CD14-positive monocyte (primary cell): ENCODE measurements around the gene TSHZ1. TPM values are rescaled to one million over a fixed set of nuclear protein-coding genes. Genes with fewer than 3 reads are reported as not detected.
A peak's percentile ranks its signal among the peaks of the same experiment; 100 is the strongest.

Experiments used
- DNase-seq, 3 donors: peaks; one replicate each; pipeline ENCODE4 v3.0.0-alpha.2; 2011 to 2022
- H2AFZ ChIP-seq: 2 replicates; pipeline ENCODE4 v1.6.0; 2012; ENCODE audit warnings: mild to moderate bottlenecking, low read depth, low read length, inconsistent platforms; ENCODE audit not compliant: insufficient read depth, poor library complexity, severe bottlenecking
- H3K27ac ChIP-seq, 2 donors: 1 replicate in 1 of 2; 2 replicates in 1 of 2; pipeline ENCODE4 v1.5.1; 2012 to 2013; ENCODE audit warnings: low read length in 2 of 2, control low read depth in 1 of 2, inconsistent platforms in 1 of 2, low read depth in 1 of 2, mild to moderate bottlenecking in 1 of 2
- H3K27me3 ChIP-seq, 2 donors: one replicate each; pipeline versions ENCODE4 v1.6.0 to v1.6.1; 2011 to 2013; ENCODE audit warnings: low read length in 2 of 2; ENCODE audit not compliant: control insufficient read depth in 2 of 2, insufficient read depth in 2 of 2
- H3K36me3 ChIP-seq, 2 donors: replicated peaks in 1 of 2; 1 replicate in 1 of 2; 2 replicates in 1 of 2; pipeline versions ENCODE4 v1.5.1 to v1.6.1; 2012 to 2013; ENCODE audit warnings: low read length in 2 of 2, control low read depth in 1 of 2, inconsistent platforms in 1 of 2, mild to moderate bottlenecking in 1 of 2; ENCODE audit not compliant: insufficient read depth in 2 of 2, control insufficient read depth in 1 of 2
- H3K4me1 ChIP-seq, 2 donors: 1 replicate in 1 of 2; 2 replicates in 1 of 2; pipeline versions ENCODE4 v1.5.1 to v1.6.1; 2012 to 2013; ENCODE audit warnings: low read length in 2 of 2, control low read depth in 1 of 2, inconsistent platforms in 1 of 2, mild to moderate bottlenecking in 1 of 2, moderate library complexity in 1 of 2; ENCODE audit not compliant: insufficient read depth in 2 of 2, control insufficient read depth in 1 of 2
- H3K4me2 ChIP-seq: replicated peaks from 2 replicates; pipeline ENCODE3; 2012; ENCODE audit warnings: low read length, moderate library complexity, mild to moderate bottlenecking; ENCODE audit not compliant: poor library complexity, severe bottlenecking; ENCODE audit errors: extremely low read depth
- H3K4me3 ChIP-seq, 3 experiments: fragments of 200-600 bp in 1 of 3; sonication (generic) in 1 of 3; replicated peaks in 1 of 3; 1 replicate in 2 of 3; 2 replicates in 1 of 3; pipeline ENCODE4 v1.5.1; 2011 to 2013; ENCODE audit warnings: low read length in 3 of 3, mild to moderate bottlenecking in 3 of 3, control low read depth in 2 of 3, low read depth in 2 of 3, inconsistent platforms in 1 of 3, moderate library complexity in 1 of 3
- H3K79me2 ChIP-seq: 2 replicates; pipeline ENCODE4 v1.6.0; 2012; ENCODE audit warnings: mild to moderate bottlenecking, control low read depth, inconsistent platforms, low read length, moderate library complexity; ENCODE audit not compliant: insufficient read depth
- H3K9ac ChIP-seq: 2 replicates; pipeline ENCODE4 v1.6.0; 2017; ENCODE audit warnings: low read length, mild to moderate bottlenecking; ENCODE audit not compliant: insufficient read depth, poor library complexity, severe bottlenecking
- H3K9me3 ChIP-seq, 2 donors: replicated peaks in 1 of 2; 1 replicate in 1 of 2; 2 replicates in 1 of 2; pipeline versions ENCODE4 v1.5.1 to v1.6.1; 2012 to 2013; ENCODE audit warnings: low read length in 2 of 2, control low read depth in 1 of 2; ENCODE audit not compliant: control insufficient read depth in 1 of 2, insufficient read depth in 1 of 2
- H4K20me1 ChIP-seq: 2 replicates; pipeline ENCODE4 v1.6.0; 2012; ENCODE audit warnings: mild to moderate bottlenecking, low read length, control low read depth, moderate library complexity; ENCODE audit not compliant: insufficient read depth
- H3K27ac Mint-ChIP-seq, 7 donors: one replicate each; pipeline ENCODE4 v1.8.0; 2020; ENCODE audit warnings: mild to moderate bottlenecking in 7 of 7, mixed read lengths in 7 of 7, moderate library complexity in 6 of 7, inconsistent platforms in 2 of 7
- H3K27me3 Mint-ChIP-seq, 3 donors: one replicate each; pipeline ENCODE4 v1.8.0; 2021 to 2022; ENCODE audit warnings: low read depth in 3 of 3, mild to moderate bottlenecking in 3 of 3, mixed read lengths in 3 of 3, moderate library complexity in 3 of 3, inconsistent platforms in 1 of 3
- H3K36me3 Mint-ChIP-seq, 2 donors: one replicate each; pipeline ENCODE4 v1.8.0; 2020; ENCODE audit warnings: mixed read lengths in 2 of 2, inconsistent platforms in 1 of 2, mild to moderate bottlenecking in 1 of 2
- H3K4me1 Mint-ChIP-seq: one replicate; pipeline ENCODE4 v1.8.0; 2020; ENCODE audit warnings: mild to moderate bottlenecking, mixed read lengths
- H3K4me3 Mint-ChIP-seq, 2 donors: one replicate each; pipeline ENCODE4 v1.8.0; 2020; ENCODE audit warnings: mild to moderate bottlenecking in 2 of 2, mixed read lengths in 2 of 2, moderate library complexity in 1 of 2
- H3K9me3 Mint-ChIP-seq, 7 donors: one replicate each; pipeline ENCODE4 v1.8.0; 2020 to 2022; ENCODE audit warnings: mixed read lengths in 7 of 7, mild to moderate bottlenecking in 6 of 7, moderate library complexity in 6 of 7, inconsistent platforms in 2 of 7
- WGBS: methylation state at CpG from one replicate; pipeline ENCODE4 v1.1.5; 2013; ENCODE audit warnings: missing lambda C conversion rate; ENCODE audit not compliant: insufficient coverage; 5-methylcytosine and 5-hydroxymethylcytosine counted together
- intact Hi-C, 2 donors: fragments of 100-400 bp; cut with micrococcal nuclease; formaldehyde crosslinking; loops; one replicate each; pipeline versions ENCODE4 v1.15.0 to v1.15.1; 2023
- polyA plus RNA-seq, 3 donors: library from polyadenylated mRNA; depleted of rRNA in 1 of 3; unstranded in 2 of 3; stranded (reverse) in 1 of 3; fragments of 300-500 nt in 2 of 3; fragments of >200 nt in 1 of 3; fragmentation: Illumina TruSeq in 2 of 3; gene quantifications; 1 replicate in 2 of 3; 2 replicates in 1 of 3; pipeline ENCODE4 v1.2.3, GENCODE V29; 2012 to 2021
- TF ChIP-seq, protein P1 (sequence below): fragments of 200-600 bp; IDR thresholded peaks from one replicate; pipeline ENCODE4 v1.8.0; 2022; ENCODE audit warnings: antibody characterized with exemption, mild to moderate bottlenecking

Gene TSHZ1
- polyA plus RNA-seq, 3 donors = 0.76 to 3.3 (median 1.4) TPM

DNA sequence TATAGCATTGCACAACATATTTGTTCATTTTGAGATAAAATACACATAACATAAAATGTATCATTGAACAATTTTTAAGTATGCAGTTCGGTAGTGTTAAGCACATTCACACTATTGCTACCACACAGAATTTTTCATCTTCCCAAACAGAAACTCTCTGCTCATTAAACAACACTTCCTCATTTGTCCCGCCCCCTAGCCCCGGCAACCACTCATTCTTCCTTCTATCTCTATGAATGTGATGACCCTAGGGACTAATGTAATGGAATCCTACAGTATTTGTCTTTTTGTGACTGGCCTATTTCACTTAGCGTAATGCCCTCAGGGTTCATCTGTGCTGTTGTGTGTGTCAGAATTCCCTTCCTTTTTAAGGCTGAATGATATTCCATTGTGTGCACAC lies 95.4 kb downstream of the TSHZ1 start:
- H3K9me3 Mint-ChIP-seq = peaks cover 10 to 31% (median 19%) of the 10 kb centered on the region in 7 donors
- Histone ChIP-seq H2AFZ (no peak overlapping the region), H3K36me3 (no peaks in the 10 kb centered on the region), H3K4me3 (no peak overlapping the region), H3K27ac (no peak overlapping the region), H3K9ac (no peak overlapping the region), H3K9me3 (peaks cover 0 to 23% of the 10 kb centered on the region in 2 donors), H3K27me3 (no peaks in the 10 kb centered on the region), H4K20me1 (no peaks in the 10 kb centered on the region), H3K79me2 (no peaks in the 10 kb centered on the region), H3K4me2 (no peak overlapping the region), H3K4me1 (peaks cover 7 to 15% of the 10 kb centered on the region in 2 donors)
- H3K36me3 Mint-ChIP-seq = no peaks in the 10 kb centered on the region
- H3K4me1 Mint-ChIP-seq = peaks cover 16% of the 10 kb centered on the region
- H3K27ac Mint-ChIP-seq = no peak overlapping the region
- intact Hi-C loops = no loop called here
- H3K27me3 Mint-ChIP-seq = peaks cover 0 to 4% (median 1%) of the 10 kb centered on the region in 3 donors
- DNase-seq = no peak
- TF ChIP-seq, protein P1, sequence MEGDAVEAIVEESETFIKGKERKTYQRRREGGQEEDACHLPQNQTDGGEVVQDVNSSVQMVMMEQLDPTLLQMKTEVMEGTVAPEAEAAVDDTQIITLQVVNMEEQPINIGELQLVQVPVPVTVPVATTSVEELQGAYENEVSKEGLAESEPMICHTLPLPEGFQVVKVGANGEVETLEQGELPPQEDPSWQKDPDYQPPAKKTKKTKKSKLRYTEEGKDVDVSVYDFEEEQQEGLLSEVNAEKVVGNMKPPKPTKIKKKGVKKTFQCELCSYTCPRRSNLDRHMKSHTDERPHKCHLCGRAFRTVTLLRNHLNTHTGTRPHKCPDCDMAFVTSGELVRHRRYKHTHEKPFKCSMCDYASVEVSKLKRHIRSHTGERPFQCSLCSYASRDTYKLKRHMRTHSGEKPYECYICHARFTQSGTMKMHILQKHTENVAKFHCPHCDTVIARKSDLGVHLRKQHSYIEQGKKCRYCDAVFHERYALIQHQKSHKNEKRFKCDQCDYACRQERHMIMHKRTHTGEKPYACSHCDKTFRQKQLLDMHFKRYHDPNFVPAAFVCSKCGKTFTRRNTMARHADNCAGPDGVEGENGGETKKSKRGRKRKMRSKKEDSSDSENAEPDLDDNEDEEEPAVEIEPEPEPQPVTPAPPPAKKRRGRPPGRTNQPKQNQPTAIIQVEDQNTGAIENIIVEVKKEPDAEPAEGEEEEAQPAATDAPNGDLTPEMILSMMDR = no peak
- H3K4me3 Mint-ChIP-seq = no peak overlapping the region
- no CpG with 5 or more reads among the region's 4 CpGs for WGBS

DNA sequence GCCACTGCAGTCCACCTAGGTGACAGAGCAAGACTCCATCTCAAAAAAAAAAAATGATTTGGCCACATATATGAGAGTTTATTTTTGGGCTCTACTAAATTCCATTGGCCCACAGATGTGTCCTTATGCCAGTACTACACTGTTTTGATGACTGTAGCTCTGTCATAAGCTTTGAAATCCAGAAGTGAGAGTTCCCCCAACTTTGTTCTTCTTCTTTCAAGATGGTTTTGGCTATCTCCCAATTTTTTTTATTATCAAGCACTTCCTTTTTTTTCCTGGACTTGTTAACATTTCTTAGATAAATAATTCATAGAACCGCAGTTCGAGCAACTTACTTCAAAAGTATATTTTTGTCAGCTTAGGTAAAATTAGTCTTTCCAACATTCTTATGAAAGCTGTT lies 96.9 kb downstream of the TSHZ1 start:
- H4K20me1 ChIP-seq = no peaks in the 10 kb centered on the region
- DNase-seq = peak; percentile 60 to 68 (median 62)
- H3K4me3 ChIP-seq = no peak overlapping the region
- H2AFZ ChIP-seq = no peak overlapping the region
- TF ChIP-seq, protein P1 = no peak
- H3K4me1 ChIP-seq = peaks cover 7 to 15% of the 10 kb centered on the region in 2 donors
- peaks cover 0 to 23% of the 10 kb centered on the region in 2 donors for H3K9me3 ChIP-seq
- peaks cover 10 to 28% (median 19%) of the 10 kb centered on the region in 7 donors for H3K9me3 Mint-ChIP-seq
- H3K4me1 Mint-ChIP-seq = peaks cover 16% of the 10 kb centered on the region
- intact Hi-C loops = no loop called here
- no peak overlapping the region for H3K4me2 ChIP-seq
- no peaks in the 10 kb centered on the region for H3K79me2 ChIP-seq
- H3K36me3 Mint-ChIP-seq = no peaks in the 10 kb centered on the region
- no CpG with 5 or more reads among the region's 2 CpGs for WGBS
- H3K4me3 Mint-ChIP-seq = no peak overlapping the region
- H3K27me3 ChIP-seq = no peaks in the 10 kb centered on the region
- no peak overlapping the region for H3K9ac ChIP-seq
- no peaks in the 10 kb centered on the region for H3K36me3 ChIP-seq
- H3K27ac ChIP-seq = peak overlapping the region in 1 of 2 donors; percentile 20
- H3K27me3 Mint-ChIP-seq = peaks cover 0 to 2% (median under 1%) of the 10 kb centered on the region in 3 donors
- peak overlapping the region in 5 of 7 donors; percentile 16 to 86 (median 50) for H3K27ac Mint-ChIP-seq
